Duodenal mucosa (tissue), 2 donors: ENCODE measurements around the gene DTX3.
"Not testable (repeated sequence)": the region's sequence is repeated elsewhere in the genome, so short reads cannot be mapped to it uniquely, and the experiment has no call there.

Experiments
- H3K27ac ChIP-seq: one replicate; pipeline ENCODE4 v1.7.0; 2013; ENCODE audit warnings: low read depth, low read length
- H3K27me3 ChIP-seq, 2 donors: one replicate each; pipeline ENCODE4 v1.7.0; 2013; ENCODE audit warnings: low read length in 2 of 2, control low read depth in 1 of 2; ENCODE audit not compliant: insufficient read depth in 2 of 2, control insufficient read depth in 1 of 2
- H3K36me3 ChIP-seq, 2 donors: one replicate each; pipeline ENCODE4 v1.7.0; 2013; ENCODE audit warnings: low read length in 2 of 2, control low read depth in 1 of 2; ENCODE audit not compliant: insufficient read depth in 2 of 2, control insufficient read depth in 1 of 2
- H3K4me1 ChIP-seq, 2 donors: one replicate each; pipeline ENCODE4 v1.7.0; 2013; ENCODE audit warnings: low read length in 2 of 2, control low read depth in 1 of 2; ENCODE audit not compliant: insufficient read depth in 2 of 2, control insufficient read depth in 1 of 2
- H3K4me3 ChIP-seq, 2 donors: one replicate each; pipeline ENCODE4 v1.7.0; 2013; ENCODE audit warnings: low read length in 2 of 2, low read depth in 1 of 2
- H3K9ac ChIP-seq, 2 donors: one replicate each; pipeline ENCODE4 v1.7.0; 2013; ENCODE audit warnings: low read length in 2 of 2, low read depth in 1 of 2
- H3K9me3 ChIP-seq, 2 donors: one replicate each; pipeline ENCODE4 v1.7.0; 2013; ENCODE audit warnings: low read length in 2 of 2, control low read depth in 1 of 2; ENCODE audit not compliant: control insufficient read depth in 1 of 2

The DTX3 gene

GRCh38 chr12:57645990-57646658 is 41.5 kb downstream of the DTX3 start:
- not testable (repeated sequence) for H3K27me3 ChIP-seq, H3K9ac ChIP-seq, H3K4me1 ChIP-seq, H3K9me3 ChIP-seq, H3K36me3 ChIP-seq, H3K27ac ChIP-seq, H3K4me3 ChIP-seq

GRCh38 chr12:57646659-57647049 is 42.0 kb downstream of the DTX3 start:
- H3K9ac ChIP-seq, H3K9me3 ChIP-seq, H3K4me1 ChIP-seq, H3K27ac ChIP-seq, H3K27me3 ChIP-seq, H3K4me3 ChIP-seq, H3K36me3 ChIP-seq: not testable (repeated sequence)

GRCh38 chr12:57654042-57654441 is 49.4 kb downstream of the DTX3 start:
- Histone ChIP-seq H3K4me3 (no peak overlapping the region), H3K36me3 (no peaks in the 10 kb centered on the region), H3K9me3 (no peaks in the 10 kb centered on the region), H3K9ac (no peak overlapping the region), H3K4me1 (no peaks in the 10 kb centered on the region), H3K27ac (no peak overlapping the region), H3K27me3 (no peaks in the 10 kb centered on the region)

GRCh38 chr12:57655541-57656240 is 51.1 kb downstream of the DTX3 start:
- Histone ChIP-seq H3K36me3 (no peaks in the 10 kb centered on the region), H3K4me1 (no peaks in the 10 kb centered on the region), H3K27ac (no peak overlapping the region), H3K4me3 (no peak overlapping the region), H3K27me3 (no peaks in the 10 kb centered on the region), H3K9me3 (no peaks in the 10 kb centered on the region), H3K9ac (no peak overlapping the region)

- not testable (repeated sequence) for H3K4me1 ChIP-seq, H3K27ac ChIP-seq, H3K4me3 ChIP-seq
These were observed 51.8 kb downstream of the DTX3 start for GRCh38 chr12:57656408-57656807.

GRCh38 chr12:57657744-57658143 is 53.1 kb downstream of the DTX3 start:
- H3K27me3 ChIP-seq = no peaks in the 10 kb centered on the region
- H3K36me3 ChIP-seq = no peaks in the 10 kb centered on the region
- peaks cover 0 to 2% of the 10 kb centered on the region in 2 donors for H3K9me3 ChIP-seq
- no peak overlapping the region for H3K27ac ChIP-seq
- H3K4me1 ChIP-seq = no peaks in the 10 kb centered on the region
- no peak overlapping the region for H3K9ac ChIP-seq
- no peak overlapping the region for H3K4me3 ChIP-seq

More at GRCh38 chr12:57656408-57656807, 51.8 kb downstream of the DTX3 start:
- not testable (repeated sequence) for H3K9ac ChIP-seq, H3K9me3 ChIP-seq, H3K27me3 ChIP-seq, H3K36me3 ChIP-seq

- no peak overlapping the region for H3K27ac ChIP-seq
- H3K4me3 ChIP-seq = no peak overlapping the region
- H3K27me3 ChIP-seq = no peaks in the 10 kb centered on the region
These were observed 54.3 kb downstream of the DTX3 start for GRCh38 chr12:57658890-57659289.

More at GRCh38 chr12:57658890-57659289, 54.3 kb downstream of the DTX3 start:
- Histone ChIP-seq H3K9ac (no peak overlapping the region), H3K9me3 (peaks cover 0 to 2% of the 10 kb centered on the region in 2 donors), H3K36me3 (no peaks in the 10 kb centered on the region), H3K4me1 (no peaks in the 10 kb centered on the region)
